GM06990 (cell line): ENCODE measurements around the gene CCM2.
"Not testable (repeated sequence)": the region's sequence is repeated elsewhere in the genome, so short reads cannot be mapped to it uniquely, and the experiment has no call there.

ENCODE experiments used
- DNase-seq: peaks from one replicate; pipeline ENCODE4 v3.0.0-alpha.2; 2011; ENCODE audit not compliant: insufficient read length; ENCODE audit errors: extremely low read depth
- H3K27me3 ChIP-seq: replicated peaks from 2 replicates; pipeline ENCODE4 v1.6.0; 2011; ENCODE audit warnings: low read length; ENCODE audit not compliant: control insufficient read depth, insufficient read depth
- H3K36me3 ChIP-seq: 2 replicates; pipeline ENCODE4 v1.5.1; 2011; ENCODE audit warnings: low read length; ENCODE audit not compliant: control insufficient read depth, insufficient read depth
- H3K4me3 ChIP-seq: replicated peaks from 2 replicates; pipeline ENCODE4 v1.5.1; 2011; ENCODE audit warnings: low read depth, mild to moderate bottlenecking, control low read depth, low read length
- CTCF ChIP-seq: IDR thresholded peaks from 2 replicates; pipeline ENCODE4 v1.5.1; 2011; ENCODE audit warnings: low read length, control low read depth, mild to moderate bottlenecking, inconsistent platforms; ENCODE audit not compliant: insufficient read depth, poor library complexity, severe bottlenecking

CCM2 gene

GRCh38 chr7:45031829-45032228 is 31.8 kb downstream of the CCM2 start:
- no peak for DNase-seq
- Histone ChIP-seq H3K36me3 (peaks cover 4% of the 10 kb centered on the region), H3K27me3 (no peaks in the 10 kb centered on the region), H3K4me3 (no peak overlapping the region)
- TF ChIP-seq CTCF = no peak

GRCh38 chr7:45032421-45032820 is 32.4 kb downstream of the CCM2 start:
- Histone ChIP-seq H3K27me3 (no peaks in the 10 kb centered on the region), H3K36me3 (peaks cover 4% of the 10 kb centered on the region), H3K4me3 (no peak overlapping the region)
- no peak for TF ChIP-seq CTCF
- DNase-seq = no peak

- Histone ChIP-seq H3K27me3 (no peaks in the 10 kb centered on the region), H3K36me3 (peaks cover 10% of the 10 kb centered on the region), H3K4me3 (no peak overlapping the region)
- DNase-seq = no peak
- TF ChIP-seq CTCF = no peak
Measured at GRCh38 chr7:45033261-45033930, 33.4 kb downstream of the CCM2 start.

- Histone ChIP-seq H3K36me3 (peaks cover 13% of the 10 kb centered on the region), H3K4me3 (no peak overlapping the region), H3K27me3 (no peaks in the 10 kb centered on the region)
- no peak for TF ChIP-seq CTCF
- DNase-seq = no peak
Measured at GRCh38 chr7:45033931-45034290, 33.9 kb downstream of the CCM2 start.

- H3K4me3 ChIP-seq, DNase-seq, H3K27me3 ChIP-seq: not testable (repeated sequence)
- peaks cover 18% of the 10 kb centered on the region for H3K36me3 ChIP-seq
Measured at GRCh38 chr7:45034710-45035109, 34.7 kb downstream of the CCM2 start.

- DNase-seq = no peak
- Histone ChIP-seq H3K36me3 (peaks cover 17% of the 10 kb centered on the region), H3K27me3 (no peaks in the 10 kb centered on the region), H3K4me3 (no peak overlapping the region)
- no peak for TF ChIP-seq CTCF
Measured at GRCh38 chr7:45035371-45035770, 35.4 kb downstream of the CCM2 start.
